ENCODE measurements around the gene ETV3.
"Not testable (repeated sequence)": the region's sequence is repeated elsewhere in the genome, so short reads cannot be mapped to it uniquely, and the experiment has no call there.

ETV3 gene

DNA sequence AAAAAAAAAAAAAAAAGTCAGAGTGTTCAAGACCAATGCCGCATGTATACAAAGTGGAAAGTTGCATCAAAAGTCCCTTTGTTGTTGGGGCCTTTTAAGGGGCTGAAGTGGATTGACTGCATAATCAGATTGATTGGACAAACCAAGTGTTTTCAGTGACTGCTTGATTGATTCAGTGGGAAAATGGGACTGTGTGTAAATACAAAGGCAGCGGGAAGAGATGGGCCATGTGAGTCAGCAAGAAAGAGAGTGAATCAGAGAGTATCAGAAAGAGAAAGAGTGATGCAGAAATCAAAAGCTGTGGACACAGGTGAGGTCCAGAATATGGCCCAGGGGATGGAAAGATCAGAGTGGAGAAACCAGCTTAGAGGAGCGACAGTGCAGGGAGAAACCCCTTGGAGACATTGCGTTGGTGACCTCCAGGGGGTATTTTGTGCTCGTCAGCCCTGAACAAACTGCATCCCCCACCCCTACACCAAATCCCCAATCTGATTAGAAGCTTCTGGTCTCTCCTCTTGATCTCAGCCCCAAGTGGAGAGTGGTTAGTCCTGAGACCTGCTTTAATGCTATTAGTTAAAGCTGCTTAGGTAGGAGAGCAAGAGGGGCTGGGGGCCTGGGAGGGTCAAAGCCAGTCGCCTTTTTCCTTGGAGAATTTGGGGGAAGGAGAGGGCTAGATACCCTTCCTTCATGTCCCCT lies 33.4 kb downstream of the ETV3 start:
- TF ChIP-seq, protein P1, sequence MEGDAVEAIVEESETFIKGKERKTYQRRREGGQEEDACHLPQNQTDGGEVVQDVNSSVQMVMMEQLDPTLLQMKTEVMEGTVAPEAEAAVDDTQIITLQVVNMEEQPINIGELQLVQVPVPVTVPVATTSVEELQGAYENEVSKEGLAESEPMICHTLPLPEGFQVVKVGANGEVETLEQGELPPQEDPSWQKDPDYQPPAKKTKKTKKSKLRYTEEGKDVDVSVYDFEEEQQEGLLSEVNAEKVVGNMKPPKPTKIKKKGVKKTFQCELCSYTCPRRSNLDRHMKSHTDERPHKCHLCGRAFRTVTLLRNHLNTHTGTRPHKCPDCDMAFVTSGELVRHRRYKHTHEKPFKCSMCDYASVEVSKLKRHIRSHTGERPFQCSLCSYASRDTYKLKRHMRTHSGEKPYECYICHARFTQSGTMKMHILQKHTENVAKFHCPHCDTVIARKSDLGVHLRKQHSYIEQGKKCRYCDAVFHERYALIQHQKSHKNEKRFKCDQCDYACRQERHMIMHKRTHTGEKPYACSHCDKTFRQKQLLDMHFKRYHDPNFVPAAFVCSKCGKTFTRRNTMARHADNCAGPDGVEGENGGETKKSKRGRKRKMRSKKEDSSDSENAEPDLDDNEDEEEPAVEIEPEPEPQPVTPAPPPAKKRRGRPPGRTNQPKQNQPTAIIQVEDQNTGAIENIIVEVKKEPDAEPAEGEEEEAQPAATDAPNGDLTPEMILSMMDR (IDR thresholded peaks at IDR 0.05; ENCODE audit: insufficient read depth, low read depth, low read length, missing control alignments), result no peak
- no peak overlapping the region for H3K4me3 ChIP-seq (ENCODE audit: low read depth, low read length)
- DNase-seq (ENCODE audit: low read depth), result no peak

DNA sequence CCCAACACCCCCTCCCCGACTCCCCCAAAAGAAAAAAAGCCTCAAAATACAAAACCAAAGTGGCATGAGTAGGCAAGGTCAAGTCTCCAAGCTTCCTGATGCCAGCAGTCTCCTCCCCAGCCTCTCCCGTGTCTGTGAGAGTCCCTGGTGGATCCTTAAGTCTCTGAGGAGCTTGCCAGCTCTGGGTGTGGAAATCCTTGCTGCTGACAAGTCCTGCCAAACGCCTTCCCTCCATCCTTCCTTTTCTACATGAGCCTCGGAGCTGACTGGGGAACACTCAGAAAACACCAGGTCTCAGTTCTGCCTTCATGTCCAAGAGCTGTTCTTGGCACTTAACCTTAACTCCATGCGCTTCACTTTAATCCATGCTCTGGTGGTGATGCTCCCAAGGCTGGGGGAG lies 34.9 kb downstream of the ETV3 start:
- TF ChIP-seq, protein P1 (IDR thresholded peaks at IDR 0.05; ENCODE audit: insufficient read depth, low read depth, low read length, missing control alignments), result no peak
- no peak for DNase-seq (ENCODE audit: low read depth)
- no peak overlapping the region for H3K4me3 ChIP-seq (ENCODE audit: low read depth, low read length)

DNA sequence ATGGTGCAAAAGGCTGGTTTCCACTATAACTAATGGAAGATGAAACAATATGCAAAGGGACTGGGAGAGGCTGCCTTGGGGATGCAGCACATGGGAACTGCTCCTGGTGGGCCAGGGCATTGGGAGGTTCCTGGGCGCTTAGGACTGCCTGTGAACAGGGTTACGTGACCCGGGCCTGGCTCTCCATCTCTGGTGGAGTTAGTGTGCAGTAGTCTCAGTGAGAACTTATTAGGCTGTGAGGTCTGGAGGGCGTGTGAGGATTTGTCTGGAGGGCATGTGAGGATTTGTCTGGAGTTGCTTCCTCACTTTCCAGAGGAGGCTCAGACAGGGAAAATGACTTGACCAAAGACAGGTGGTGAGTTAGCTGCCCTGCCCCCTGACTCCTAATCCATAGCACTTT lies 37.0 kb downstream of the ETV3 start:
- DNase-seq (ENCODE audit: low read depth), result no peak
- TF ChIP-seq, protein P1 (IDR thresholded peaks at IDR 0.05; ENCODE audit: insufficient read depth, low read depth, low read length, missing control alignments), result no peak

DNA sequence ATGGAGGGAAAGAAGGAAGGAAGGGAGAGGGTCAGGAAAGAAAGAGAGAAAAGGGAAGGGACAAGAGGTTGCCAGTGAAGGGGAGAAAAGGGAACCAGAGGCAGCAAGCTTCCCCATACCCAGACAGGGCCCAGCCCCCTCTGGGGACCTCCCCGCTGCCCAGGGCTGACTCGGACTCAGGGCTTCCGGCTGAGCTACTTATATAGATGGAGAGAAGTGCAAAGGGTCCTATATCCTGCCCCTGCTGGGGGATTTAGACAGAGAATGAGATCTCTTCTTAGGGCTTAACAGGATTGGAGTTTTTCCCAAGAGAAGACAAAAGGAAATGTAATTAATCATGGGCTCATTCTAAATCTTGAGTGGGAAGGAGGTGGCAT lies 38.6 kb downstream of the ETV3 start, which contains the start of gene ETV3L:
ETV3L (minus strand) TSS at position 176 of the 377 bp plus-strand sequence. CDS start 285 bp downstream, outside the sequence.
- TF ChIP-seq, protein P1 (IDR thresholded peaks at IDR 0.05; ENCODE audit: insufficient read depth, low read depth, low read length, missing control alignments), result no peak
- DNase-seq (ENCODE audit: low read depth), result no peak
- H3K4me3 ChIP-seq (ENCODE audit: low read depth, low read length), result no peak within 1 kb of the TSS

More for the DNA sequence above, 37.0 kb downstream of the ETV3 start:
- no peak overlapping the region for H3K4me3 ChIP-seq (ENCODE audit: low read depth, low read length)

DNA sequence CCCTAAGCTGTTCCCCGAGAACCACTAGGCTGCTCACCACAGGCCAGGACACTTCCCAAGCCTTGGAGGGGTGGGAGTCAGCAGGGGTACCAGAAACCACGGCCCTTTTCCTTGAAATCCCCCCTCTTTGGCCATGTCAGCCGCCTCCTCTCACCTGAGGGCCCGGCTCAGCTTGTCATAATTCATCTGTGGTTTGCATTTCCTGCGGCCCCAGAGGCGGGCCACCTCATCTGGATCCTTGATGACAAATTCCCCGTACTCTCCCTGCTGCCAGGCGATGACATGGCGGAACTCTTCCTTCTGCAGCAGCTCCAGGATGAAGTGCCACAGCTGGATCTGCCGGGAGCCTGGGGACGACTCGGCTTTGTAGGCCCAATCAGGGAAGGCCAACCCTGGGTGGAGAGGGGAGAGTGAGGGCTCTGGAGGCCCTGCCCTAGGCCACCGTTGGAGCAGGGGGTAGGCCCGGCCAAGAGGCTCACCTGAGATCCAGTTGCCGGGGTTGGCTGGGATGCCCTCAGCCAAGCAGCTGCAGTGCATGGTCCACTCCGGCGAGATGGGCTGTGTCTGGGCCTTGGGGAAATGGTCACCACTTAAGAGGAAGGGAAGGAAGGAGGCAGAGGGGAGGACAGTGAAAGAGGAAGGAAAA lies 39.1 kb downstream of the ETV3 start:
- not testable (repeated sequence) for H3K4me3 ChIP-seq (ENCODE audit: low read depth, low read length); DNase-seq (ENCODE audit: low read depth)

DNA sequence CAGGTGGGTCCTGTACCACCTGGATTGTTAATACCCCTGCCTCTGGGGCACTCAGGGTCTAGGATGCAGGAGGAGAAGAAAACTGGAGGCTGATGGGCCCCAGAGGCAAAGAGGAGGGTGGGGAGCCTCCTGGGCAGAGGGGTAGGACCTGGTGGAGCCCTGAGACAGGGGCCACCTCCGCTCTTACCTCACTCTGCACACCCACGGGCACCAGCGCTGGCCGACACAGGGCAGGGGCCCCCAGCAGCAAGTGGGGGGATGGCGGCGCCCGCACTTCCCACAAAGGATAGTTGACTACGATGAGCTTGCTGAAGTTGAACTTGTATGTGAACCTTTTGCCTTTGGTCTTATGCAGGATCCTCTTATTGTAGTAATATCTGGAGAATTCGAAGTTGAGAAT lies 39.7 kb downstream of the ETV3 start:
- DNase-seq (ENCODE audit: low read depth), result no peak
- TF ChIP-seq, protein P1 (IDR thresholded peaks at IDR 0.05; ENCODE audit: insufficient read depth, low read depth, low read length, missing control alignments), result no peak
- H3K4me3 ChIP-seq (ENCODE audit: low read depth, low read length), result no peak overlapping the region

DNA sequence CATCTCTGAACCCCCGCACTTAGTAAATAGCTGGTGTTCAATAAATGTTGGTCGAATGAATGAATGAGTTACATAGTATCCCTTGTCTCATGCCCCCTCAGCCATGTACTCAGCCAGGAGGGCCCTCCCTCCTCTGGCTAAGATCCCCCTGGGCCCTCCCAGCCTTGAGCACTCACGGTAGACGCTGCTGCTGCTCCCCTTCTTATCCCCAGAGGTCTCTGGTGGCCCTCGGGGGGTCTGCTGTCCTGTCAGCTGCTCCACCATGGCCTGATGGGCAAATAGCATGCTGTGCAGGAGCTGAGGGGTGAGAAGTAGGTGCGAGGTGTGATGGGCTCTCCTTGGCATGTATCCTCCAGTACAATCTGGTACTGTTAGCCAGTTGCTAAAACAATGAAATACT lies 40.5 kb downstream of the ETV3 start:
- DNase-seq (ENCODE audit: low read depth), result no peak
- TF ChIP-seq, protein P1 (IDR thresholded peaks at IDR 0.05; ENCODE audit: insufficient read depth, low read depth, low read length, missing control alignments), result no peak
- H3K4me3 ChIP-seq (ENCODE audit: low read depth, low read length), result no peak overlapping the region

All from GM12865 (cell line).